HEK293T (cell line): ENCODE data around the gene VAV2.

Experiments
- ARNT ChIP-seq: fragments of 450-650 bp; IDR thresholded peaks from 2 replicates; pipeline ENCODE4 v1.6.1; 2017; ENCODE audit warnings: mild to moderate bottlenecking
- BHLHE40 ChIP-seq: fragments of 450-650 bp; IDR thresholded peaks from 2 replicates; pipeline ENCODE4 v1.6.1; 2016; ENCODE audit warnings: mild to moderate bottlenecking, moderate library complexity, borderline replicate concordance
- ELF4 ChIP-seq: fragments of 450-650 bp; IDR thresholded peaks from 2 replicates; pipeline ENCODE4 v1.6.1; 2017; ENCODE audit warnings: antibody characterized with exemption
- FOXA1 ChIP-seq: fragments of 450-650 bp; IDR thresholded peaks from 2 replicates; pipeline ENCODE4 v1.6.1; 2016; ENCODE audit warnings: mild to moderate bottlenecking
- FOXM1 ChIP-seq: fragments of 450-650 bp; IDR thresholded peaks from 2 replicates; pipeline ENCODE4 v1.6.1; 2017; ENCODE audit warnings: mild to moderate bottlenecking, borderline replicate concordance
- HDGF ChIP-seq: fragments of 450-650 bp; IDR thresholded peaks from 2 replicates; pipeline ENCODE4 v1.6.1; 2017; ENCODE audit warnings: antibody characterized with exemption, borderline replicate concordance
- L3MBTL2 ChIP-seq: fragments of 450-650 bp; conservative IDR thresholded peaks from 2 replicates; pipeline ENCODE4 v1.6.1; 2016; ENCODE audit warnings: mild to moderate bottlenecking
- LEF1 ChIP-seq: fragments of 450-650 bp; IDR thresholded peaks from 2 replicates; pipeline ENCODE4 v1.6.1; 2017; ENCODE audit warnings: mild to moderate bottlenecking, borderline replicate concordance
- SP1 ChIP-seq: fragments of 450-650 bp; IDR thresholded peaks from 2 replicates; pipeline ENCODE4 v1.6.1; 2017
- SUZ12 ChIP-seq: fragments of 450-650 bp; IDR thresholded peaks from 2 replicates; pipeline ENCODE4 v1.6.1; 2016; ENCODE audit warnings: mild to moderate bottlenecking
- TARDBP ChIP-seq: fragments of 450-650 bp; IDR thresholded peaks from 2 replicates; pipeline ENCODE4 v1.6.1; 2016
- ZNF384 ChIP-seq: fragments of 450-650 bp; IDR thresholded peaks from 2 replicates; pipeline ENCODE4 v1.6.1; 2016

DNA sequence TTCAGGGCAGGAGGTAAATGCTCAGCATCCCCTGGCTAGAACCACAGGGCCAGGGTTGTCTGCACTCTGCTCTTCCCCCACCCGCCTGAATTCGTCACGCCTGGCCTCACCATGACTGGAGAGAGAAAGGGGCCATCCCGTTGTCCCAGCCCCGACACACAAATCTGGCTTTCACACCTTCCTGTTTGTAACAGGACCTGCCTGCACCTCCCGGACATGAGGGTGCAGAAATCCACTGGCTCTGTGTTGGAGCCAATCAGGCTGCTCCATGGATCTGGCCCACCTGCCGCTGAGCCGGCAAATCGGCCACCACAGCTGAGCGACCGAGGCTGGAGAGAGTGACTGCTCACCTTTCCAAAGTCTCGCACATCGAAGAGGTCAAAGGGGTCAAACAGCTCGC is 53.4 kb downstream of the VAV2 start:
- TF ChIP-seq BHLHE40 (no peak), FOXA1 (no peak), ARNT (no peak), SP1 (no peak), SUZ12 (no peak), TARDBP (no peak), L3MBTL2 (no peak), ELF4 (no peak), FOXM1 (no peak), ZNF384 (no peak), LEF1 (no peak), HDGF (no peak)
